ENCODE data around the gene JAK3.

JAK3 gene

GRCh38 chr19:17775991-17776803 is 71.6 kb downstream of the JAK3 start:
- no peak for DNase-seq

GRCh38 chr19:17775245-17775927 is 72.4 kb downstream of the JAK3 start:
- DNase-seq: peak; percentile 32
